NCI-H2171 (cell line): ENCODE data around the gene MANSC4.
"Not testable (repeated sequence)": the region's sequence is repeated elsewhere in the genome, so short reads cannot be mapped to it uniquely, and the experiment has no call there.

Source experiments
- DNase-seq: peaks from one replicate; lab custom pipeline; 2025; lab: John Stamatoyannopoulos, UW

The MANSC4 gene

DNA sequence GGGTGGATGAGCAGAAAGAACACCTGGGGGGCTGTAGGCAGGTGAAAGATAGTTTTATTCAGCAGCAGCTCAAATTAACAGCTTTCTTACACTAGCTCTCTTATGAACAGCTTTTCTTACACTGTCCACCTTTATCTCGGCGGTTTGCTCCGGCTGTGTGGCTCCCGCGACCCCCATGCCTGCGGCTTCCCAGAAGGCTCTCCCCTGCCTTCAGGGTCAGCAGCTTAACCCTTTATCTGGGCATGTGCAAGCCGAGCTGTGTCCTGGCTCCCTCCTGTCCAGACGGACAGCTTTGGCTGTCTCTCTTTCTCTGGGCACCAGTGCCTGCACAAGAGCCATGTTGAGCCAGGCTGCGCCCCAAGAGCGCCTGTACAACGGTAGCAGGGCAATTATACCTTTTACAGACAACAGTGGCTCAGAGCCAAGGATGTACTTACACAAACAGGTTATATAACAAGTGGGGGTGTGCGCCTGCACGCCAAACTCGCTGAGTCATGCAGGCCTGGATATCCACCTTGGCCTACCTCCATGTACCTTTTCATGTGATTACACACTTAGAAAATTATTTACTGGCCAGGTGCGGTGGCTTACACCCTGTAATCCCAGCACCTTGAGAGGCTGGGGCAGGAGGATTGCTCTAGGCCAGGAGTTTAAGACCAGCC lies 28.5 kb downstream of the MANSC4 start:
- peak; percentile 100 for DNase-seq

DNA sequence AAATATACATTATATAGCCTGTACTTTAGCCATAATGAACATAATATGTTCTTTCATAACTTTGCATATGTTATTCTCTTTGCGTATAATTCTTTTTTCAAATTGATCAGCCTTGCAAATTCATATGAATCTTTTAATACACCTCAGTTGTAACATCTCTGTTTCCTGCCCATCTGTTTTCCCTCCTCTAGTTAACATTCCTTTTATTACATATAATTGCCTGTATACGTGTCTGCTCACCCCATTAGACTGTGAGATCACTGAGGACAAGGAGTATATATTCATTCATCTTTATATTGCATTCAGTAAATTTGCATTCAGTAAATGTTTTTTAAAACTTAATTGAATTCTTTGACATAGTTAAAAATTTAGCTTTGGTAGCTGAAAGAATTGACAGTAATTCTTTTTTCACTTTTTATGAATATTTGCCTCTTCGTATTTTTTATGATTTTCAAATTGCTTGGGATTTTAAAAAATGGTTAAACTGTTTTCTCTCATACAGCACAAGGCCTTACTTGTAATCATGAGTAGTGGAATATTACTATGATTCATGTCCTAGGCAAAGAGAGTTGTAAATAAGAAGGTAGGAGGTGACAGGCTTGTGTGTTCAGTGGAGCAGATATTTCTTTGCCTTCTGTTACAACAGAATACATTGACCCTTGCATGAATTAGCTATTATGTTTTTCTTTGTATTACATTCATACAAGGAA lies 32.8 kb downstream of the MANSC4 start:
- DNase-seq: peak; percentile 80

DNA sequence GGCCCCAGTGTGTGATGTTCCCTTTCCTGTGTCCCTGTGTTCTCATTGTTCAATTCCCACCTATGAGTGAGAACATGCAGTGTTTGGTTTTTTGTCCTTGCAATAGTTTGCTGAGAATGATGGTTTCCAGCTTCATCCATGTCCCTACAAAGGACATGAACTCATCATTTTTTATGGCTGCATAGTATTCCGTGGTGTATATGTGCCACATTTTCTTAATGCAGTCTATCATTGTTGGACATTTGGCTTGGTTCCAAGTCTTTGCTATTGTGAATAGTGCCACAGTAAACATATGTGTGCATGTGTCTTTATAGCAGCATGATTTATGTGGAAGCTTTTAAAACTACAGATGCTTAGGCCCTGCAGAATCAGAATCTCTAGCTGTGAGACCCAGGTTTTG lies 34.3 kb downstream of the MANSC4 start:
- DNase-seq: not testable (repeated sequence)

DNA sequence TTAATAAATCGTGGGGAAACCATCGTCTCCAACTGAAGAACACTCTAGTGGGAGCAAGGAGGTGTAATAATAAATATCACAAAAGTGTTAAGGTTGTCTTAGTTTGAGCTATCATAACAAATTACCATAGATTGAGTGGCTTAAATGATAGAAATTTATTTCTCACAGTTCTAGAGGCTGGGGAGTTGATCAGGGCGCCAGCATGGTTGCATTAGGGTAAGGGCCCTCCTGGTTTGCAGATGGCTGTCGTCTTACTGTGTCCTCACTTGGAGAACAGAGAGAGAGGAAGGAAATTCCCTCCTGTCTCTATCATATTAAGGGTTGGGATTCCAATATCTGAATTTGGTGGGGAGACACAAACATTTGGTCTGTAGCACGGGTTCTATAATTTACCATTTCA lies 36.4 kb downstream of the MANSC4 start:
- no peak for DNase-seq

DNA sequence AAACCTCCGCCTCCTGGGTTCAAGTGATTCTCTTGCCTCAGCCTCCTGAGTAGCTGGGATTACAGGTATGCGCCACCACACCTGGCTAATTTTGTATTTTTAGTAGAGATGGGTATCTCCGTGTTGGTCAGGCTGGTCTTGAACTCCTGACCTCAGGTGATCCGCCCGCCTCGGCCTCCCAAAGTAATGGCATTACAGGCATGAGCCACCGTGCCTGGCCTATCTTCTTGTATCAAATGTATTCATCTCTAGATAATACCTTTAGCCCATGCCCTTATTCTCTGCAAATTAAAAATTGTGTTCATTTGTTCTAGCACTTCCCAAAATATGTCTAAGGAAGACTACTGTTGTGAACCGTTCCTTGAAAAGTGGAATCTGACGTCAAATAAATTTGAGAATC lies 45.7 kb downstream of the MANSC4 start:
- not testable (repeated sequence) for DNase-seq

DNA sequence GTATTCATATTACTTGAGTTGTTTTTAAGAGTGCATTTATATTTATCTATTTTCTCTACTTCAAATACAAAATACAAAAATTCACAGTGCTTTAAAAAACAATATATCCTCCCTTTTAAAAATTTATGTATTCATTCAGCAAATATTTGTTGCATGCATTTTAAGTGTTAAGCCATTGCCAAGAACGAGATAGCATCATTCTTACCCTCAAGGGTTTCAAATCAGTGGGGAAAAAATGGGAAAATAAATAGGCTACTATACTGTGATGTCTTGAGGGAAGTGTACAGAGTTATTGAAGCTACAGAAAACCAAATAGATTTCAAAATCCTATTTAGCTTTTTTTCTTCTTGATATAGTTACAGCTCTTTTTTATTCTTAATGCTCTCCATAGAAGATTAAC lies 46.2 kb downstream of the MANSC4 start:
- no peak for DNase-seq

DNA sequence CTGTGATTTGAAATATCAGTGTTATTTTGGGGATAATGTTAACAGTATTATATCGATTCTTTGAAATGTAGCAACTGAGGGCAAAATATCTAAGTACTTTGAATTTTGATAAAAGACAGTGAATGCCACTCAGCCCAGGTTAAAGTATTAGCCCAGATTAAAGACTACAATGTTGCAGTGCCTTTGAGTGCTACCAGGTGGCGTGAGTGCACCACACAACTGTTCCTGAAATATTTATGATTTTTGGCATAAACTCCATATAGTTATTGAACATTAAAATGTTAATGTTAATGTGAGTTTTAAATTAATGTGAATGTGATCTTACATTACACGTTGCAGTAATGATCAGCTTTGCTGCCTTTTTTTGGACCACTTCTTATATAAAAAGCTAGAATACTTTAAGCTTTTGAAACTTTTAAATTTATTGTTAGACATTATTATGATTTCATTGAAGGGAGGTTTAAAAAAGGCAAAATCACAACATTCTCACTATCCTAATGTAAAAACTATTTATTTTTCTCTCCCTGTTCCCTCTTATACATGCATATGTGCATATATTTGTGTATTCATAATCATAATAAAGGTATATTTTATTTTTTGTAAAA lies 46.9 kb downstream of the MANSC4 start:
- peak; percentile 97 for DNase-seq

DNA sequence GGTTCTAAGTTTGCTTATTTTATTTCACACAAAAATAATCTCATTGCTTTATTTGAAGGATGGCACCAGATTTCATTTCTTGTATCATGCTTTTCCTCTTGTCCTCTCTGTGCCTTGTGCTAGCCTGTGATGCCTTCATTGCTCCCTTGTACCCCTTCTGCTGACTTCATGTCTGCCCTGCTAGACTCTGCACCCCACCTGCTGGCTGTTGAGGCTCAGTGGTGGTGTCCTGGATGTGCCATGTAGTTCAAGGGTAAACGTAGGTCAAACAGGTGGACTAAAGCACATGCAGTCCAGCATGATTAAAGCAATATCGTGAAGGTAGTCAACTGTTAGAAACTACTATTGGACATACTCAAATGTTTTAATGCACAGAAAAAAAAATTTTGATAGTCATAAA lies 47.8 kb downstream of the MANSC4 start:
- peak; percentile 75 for DNase-seq

DNA sequence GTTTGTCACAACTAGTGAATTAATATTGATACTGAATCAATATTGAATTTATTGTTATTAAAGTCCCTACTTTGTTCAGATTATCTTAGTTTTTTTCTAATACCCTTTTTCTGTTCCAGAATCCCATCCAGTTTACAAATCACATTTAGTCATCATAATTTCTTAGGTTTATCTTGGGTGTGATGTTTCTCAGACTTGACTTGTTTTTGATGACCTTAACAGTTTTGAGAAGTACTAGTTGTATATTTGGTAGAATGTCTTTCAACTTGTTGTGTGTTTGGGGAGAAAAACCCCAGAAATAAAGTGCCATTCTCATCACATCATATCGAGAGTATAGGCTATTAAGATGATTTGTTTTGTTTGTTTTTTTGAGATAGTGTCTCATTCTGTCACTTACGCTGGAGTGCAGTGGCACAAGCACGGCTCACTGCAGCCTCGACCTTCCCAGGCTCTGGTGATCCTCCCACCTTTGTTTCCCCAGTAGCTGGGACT lies 49.9 kb downstream of the MANSC4 start:
- DNase-seq: no peak

DNA sequence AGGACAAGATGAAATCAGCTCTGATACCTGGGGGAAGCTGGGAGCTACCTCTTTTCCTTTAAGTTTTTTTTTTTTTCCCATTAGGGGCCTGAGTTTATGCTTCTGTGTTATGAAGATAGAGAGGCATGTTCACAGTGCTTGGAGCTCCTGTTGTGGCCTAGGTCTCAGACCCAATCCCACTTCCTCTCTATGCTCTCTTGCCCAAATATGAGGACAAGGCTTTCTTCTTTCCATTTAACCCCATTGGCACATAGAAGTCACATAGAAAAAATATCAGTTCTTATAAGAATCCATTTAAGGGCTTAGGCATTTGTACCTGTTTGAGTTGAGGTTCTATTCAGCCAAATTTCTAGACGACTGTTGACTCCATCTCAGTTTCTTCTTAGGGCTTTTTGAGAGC lies 56.8 kb downstream of the MANSC4 start:
- no peak for DNase-seq
